Epithelial cell of proximal tubule (primary cell): ENCODE data around the gene TTC29. TPM values are rescaled to one million over a fixed set of nuclear protein-coding genes. Genes with fewer than 3 reads are reported as not detected.

Experiments
- DNase-seq: peaks from one replicate; pipeline ENCODE4 v3.0.0-alpha.2; 2011; ENCODE audit warnings: low read depth
- H3K4me3 ChIP-seq: 2 replicates; pipeline ENCODE4 v1.5.1; 2011; ENCODE audit warnings: low read depth, mild to moderate bottlenecking, low read length
- total RNA-seq: library from RNA; depleted of rRNA; stranded (reverse); fragments of >200 nt; gene quantifications from 2 replicates; pipeline ENCODE4 v1.2.3, GENCODE V29; 2015
- TF ChIP-seq, protein P1 (sequence below): conservative IDR thresholded peaks from 2 replicates; pipeline ENCODE4 v1.5.1; 2012; ENCODE audit warnings: low read depth, mild to moderate bottlenecking, low read length

TTC29 gene
- total RNA-seq, 1 donor from 2014 or later = 2.5 TPM

DNA sequence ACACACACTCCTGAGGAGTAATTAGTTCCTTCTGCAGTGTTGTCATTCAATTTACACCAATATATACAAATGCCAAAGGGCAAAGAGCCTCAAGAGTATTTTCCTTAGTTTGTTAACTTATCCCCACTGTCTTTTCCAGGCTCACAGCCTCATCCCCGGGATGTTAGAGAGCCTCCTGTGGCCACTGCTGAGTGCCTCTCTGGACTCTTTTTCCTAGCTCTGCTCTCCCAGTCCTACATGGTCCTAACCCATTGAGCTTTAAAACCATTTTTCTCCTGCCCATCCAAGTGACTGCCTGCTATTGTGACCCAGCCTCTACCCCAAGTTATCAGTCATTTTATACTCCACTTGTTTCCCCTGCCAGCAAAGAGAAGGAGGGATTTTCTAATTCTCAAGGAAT is 23.5 kb upstream of the TTC29 start:
- no peak overlapping the region for H3K4me3 ChIP-seq
- TF ChIP-seq, protein P1, sequence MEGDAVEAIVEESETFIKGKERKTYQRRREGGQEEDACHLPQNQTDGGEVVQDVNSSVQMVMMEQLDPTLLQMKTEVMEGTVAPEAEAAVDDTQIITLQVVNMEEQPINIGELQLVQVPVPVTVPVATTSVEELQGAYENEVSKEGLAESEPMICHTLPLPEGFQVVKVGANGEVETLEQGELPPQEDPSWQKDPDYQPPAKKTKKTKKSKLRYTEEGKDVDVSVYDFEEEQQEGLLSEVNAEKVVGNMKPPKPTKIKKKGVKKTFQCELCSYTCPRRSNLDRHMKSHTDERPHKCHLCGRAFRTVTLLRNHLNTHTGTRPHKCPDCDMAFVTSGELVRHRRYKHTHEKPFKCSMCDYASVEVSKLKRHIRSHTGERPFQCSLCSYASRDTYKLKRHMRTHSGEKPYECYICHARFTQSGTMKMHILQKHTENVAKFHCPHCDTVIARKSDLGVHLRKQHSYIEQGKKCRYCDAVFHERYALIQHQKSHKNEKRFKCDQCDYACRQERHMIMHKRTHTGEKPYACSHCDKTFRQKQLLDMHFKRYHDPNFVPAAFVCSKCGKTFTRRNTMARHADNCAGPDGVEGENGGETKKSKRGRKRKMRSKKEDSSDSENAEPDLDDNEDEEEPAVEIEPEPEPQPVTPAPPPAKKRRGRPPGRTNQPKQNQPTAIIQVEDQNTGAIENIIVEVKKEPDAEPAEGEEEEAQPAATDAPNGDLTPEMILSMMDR = no peak
- no peak for DNase-seq

DNA sequence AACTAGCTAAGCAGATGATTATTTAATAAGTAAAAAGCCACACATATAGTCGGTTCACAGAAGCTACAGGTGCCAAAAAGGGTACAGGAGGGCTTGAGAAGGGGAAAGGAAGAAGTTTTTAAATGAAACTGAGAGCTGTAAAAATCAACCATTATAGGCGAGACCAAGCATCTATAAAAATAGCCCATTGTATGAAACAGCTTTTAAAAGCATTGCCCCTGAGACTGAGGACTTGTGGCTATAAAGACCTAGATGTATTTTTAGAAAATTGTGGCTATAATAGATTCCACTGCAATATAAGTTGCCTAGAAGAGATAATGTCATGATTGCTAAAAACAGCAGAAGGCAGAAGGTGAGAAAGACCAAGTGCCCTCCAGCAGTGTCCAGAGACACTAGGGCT is 15.0 kb upstream of the TTC29 start:
- TF ChIP-seq, protein P1 = no peak
- no peak overlapping the region for H3K4me3 ChIP-seq
- no peak for DNase-seq

DNA sequence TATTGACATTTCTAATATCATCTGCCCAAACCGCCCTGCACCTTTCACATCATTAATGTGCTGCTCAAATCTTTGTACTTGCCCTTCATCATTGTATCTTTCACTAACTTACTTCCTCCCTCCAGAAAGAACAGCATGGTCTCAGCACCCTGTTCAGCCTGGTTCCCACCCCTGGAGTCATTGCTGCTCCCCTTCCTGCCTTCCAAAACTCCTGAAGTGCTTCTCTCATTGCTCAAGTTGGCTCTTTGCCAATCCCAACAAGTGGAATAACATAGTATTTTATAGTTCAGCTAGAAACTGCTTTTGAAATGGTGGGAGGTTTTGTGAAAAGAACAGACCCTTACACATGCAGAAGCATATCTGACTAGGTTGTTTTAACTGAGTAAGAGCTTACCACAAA is 14.0 kb upstream of the TTC29 start:
- TF ChIP-seq, protein P1 = no peak
- H3K4me3 ChIP-seq = no peak overlapping the region
- no peak for DNase-seq

DNA sequence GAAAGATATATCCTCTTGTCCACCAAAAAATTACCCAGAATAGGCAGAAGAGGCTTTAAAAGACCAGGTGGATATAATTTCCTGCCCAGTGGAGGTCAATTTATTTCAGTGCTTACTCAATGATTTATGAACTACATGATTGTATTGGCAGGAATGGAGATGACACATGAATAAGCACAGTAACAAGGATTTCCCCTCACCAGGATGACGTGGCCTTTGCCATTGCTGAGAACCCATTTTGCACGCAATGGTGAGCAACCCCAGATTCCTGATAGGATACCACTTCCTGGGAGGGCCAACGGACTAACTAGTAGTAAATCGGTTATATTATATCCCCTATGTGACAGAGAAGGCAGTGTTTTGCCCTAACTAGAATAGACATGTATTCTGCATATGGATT is 11.6 kb upstream of the TTC29 start:
- no peak overlapping the region for H3K4me3 ChIP-seq
- TF ChIP-seq, protein P1 = no peak
- DNase-seq = peak; percentile 82

DNA sequence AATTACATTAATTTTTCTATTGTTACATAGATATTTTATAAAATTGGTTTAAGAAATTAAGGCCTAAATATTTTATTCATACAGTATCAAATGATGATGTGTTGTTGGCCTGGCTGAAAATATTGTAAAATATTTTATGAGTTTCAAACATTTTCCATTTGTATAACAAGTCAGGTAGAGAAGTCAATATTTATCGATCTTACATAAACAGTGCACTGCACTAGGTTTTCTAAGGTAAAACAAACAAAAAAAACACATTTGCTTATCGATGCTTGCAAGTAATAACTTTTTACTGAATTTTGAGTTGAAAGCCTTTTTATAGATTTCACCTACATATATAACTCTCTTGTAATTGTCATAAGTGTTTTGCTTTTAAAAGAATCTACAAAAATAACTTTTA is 7.2 kb upstream of the TTC29 start:
- TF ChIP-seq, protein P1 = no peak
- DNase-seq = no peak
- H3K4me3 ChIP-seq = no peak overlapping the region

DNA sequence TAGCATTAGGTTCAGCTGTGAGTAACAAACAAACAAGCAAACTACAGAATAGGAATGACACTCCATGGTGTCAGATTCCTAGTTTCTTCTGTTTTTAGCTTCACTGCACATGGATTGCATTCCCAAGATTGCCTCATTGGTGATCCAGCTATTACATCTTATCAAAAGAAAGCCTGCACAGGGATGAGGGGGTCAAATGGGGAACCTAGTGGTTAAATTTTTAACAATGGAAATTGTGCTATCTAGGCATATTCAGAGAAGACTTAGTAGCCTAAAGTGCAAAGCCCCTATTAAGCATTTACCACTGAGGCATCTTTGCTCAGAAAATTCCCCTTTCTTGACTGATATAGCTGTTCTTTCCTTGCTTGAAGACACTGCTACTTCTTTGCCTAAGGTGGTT is 3.9 kb upstream of the TTC29 start:
- no peak overlapping the region for H3K4me3 ChIP-seq
- peak; percentile 74 for DNase-seq
- TF ChIP-seq, protein P1 = no peak

DNA sequence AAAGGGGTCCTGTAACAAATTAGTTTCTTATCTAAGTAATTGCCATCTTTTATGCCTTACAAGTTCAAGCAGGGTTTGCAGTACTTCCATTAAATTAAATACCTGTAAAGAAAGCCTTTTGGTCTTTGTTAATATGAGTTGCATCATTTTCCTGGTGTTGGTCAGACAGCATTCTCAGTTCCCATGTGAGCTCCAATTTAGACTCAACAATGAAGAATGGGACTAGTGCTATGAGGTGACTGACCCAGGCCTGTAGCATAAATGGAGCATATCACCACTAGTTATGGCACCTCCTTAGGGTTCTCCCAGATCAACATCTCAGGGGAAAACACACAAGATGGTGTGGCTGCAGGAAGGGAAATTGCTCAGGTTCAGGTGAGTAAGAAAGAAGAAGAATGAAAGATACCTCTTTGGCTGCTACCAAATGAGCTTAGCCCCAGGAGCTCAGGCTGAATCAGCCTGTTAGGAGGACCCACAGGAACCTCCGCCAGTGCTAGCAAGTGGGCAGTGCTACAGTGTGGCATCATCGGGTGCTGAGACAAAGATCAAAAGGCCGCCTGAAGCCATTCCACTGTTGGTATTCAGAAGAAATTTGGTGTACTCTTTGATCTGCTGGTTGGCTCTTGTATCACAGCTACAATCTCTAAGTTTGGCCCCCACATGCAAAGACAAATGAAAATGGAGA is 1.8 kb downstream of the TTC29 start:
- TF ChIP-seq, protein P1 = no peak
- no peak overlapping the region for H3K4me3 ChIP-seq
- no peak for DNase-seq
